GM19324 (cell line): ENCODE results near the gene YY2.
"Not testable (repeated sequence)": the region's sequence is repeated elsewhere in the genome, so short reads cannot be mapped to it uniquely, and the experiment has no call there.

Source experiments
- ATAC-seq: cut with Tn5 transposase; IDR thresholded peaks from one replicate; pipeline ENCODE4 v1.9.1; 2021; ENCODE audit warnings: mild to moderate bottlenecking, moderate library complexity; ENCODE audit not compliant: unreplicated experiment, low FRiP score

YY2 gene

GRCh38 chrX:21873063-21873775 is 17.4 kb downstream of the YY2 start:
- ATAC-seq: no peak

- not testable (repeated sequence) for ATAC-seq
Measured at GRCh38 chrX:21874182-21874581, 18.4 kb downstream of the YY2 start.

- no peak for ATAC-seq
Measured at GRCh38 chrX:21875013-21875412, 19.2 kb downstream of the YY2 start.

GRCh38 chrX:21881881-21882574 is 26.2 kb downstream of the YY2 start:
- no peak for ATAC-seq

GRCh38 chrX:21883258-21883657 is 27.5 kb downstream of the YY2 start:
- no peak for ATAC-seq

- no peak for ATAC-seq
Measured at GRCh38 chrX:21885568-21885967, 29.8 kb downstream of the YY2 start.

- no peak for ATAC-seq
Measured at GRCh38 chrX:21905313-21905712, 49.5 kb downstream of the YY2 start.

GRCh38 chrX:21905953-21906352 is 50.2 kb downstream of the YY2 start:
- ATAC-seq: no peak

- no peak for ATAC-seq
Measured at GRCh38 chrX:21907260-21907659, 51.5 kb downstream of the YY2 start.
